Stimulated activated CD8-positive, alpha-beta memory T cell treated with anti-CD3 and anti-CD28 coated beads, Interleukin-12 subunit alpha, Interleukin-12 subunit beta, amount 100 ng/mL, for 24 hours (primary cell): ENCODE results near the gene PEX5L.
"Not testable (repeated sequence)": the region's sequence is repeated elsewhere in the genome, so short reads cannot be mapped to it uniquely, and the experiment has no call there.

Source experiments
- DNase-seq: peaks from one replicate; pipeline ENCODE4 v3.0.0-alpha.2; 2020; ENCODE audit errors: extremely low read depth

The PEX5L gene

GRCh38 chr3:180036671-180037455, at the start of gene PEX5L:
Gene PEX5L (minus strand): TSS chr3:180036937. CDS start chr3:180036599, 338 bp downstream.
- no peak for DNase-seq

GRCh38 chr3:180085122-180085710, 48.5 kb upstream of the PEX5L start:
- DNase-seq: no peak

- no peak for DNase-seq
Observed at GRCh38 chr3:180082699-180083098, 46.0 kb upstream of the PEX5L start.

- no peak for DNase-seq
Observed at GRCh38 chr3:180078592-180078991, 41.9 kb upstream of the PEX5L start.

- no peak for DNase-seq
Observed at GRCh38 chr3:180073561-180073960, 36.8 kb upstream of the PEX5L start.

- DNase-seq: no peak
Observed at GRCh38 chr3:180072786-180073185, 36.0 kb upstream of the PEX5L start.

- no peak for DNase-seq
Observed at GRCh38 chr3:180070925-180071324, 34.2 kb upstream of the PEX5L start.

GRCh38 chr3:180068023-180068422, 31.3 kb upstream of the PEX5L start:
- no peak for DNase-seq

- no peak for DNase-seq
Observed at GRCh38 chr3:180066598-180066997, 29.9 kb upstream of the PEX5L start.

GRCh38 chr3:180063783-180064182, 27.0 kb upstream of the PEX5L start:
- DNase-seq: no peak

- no peak for DNase-seq
Observed at GRCh38 chr3:180062771-180063170, 26.0 kb upstream of the PEX5L start.

GRCh38 chr3:180059356-180059755, 22.6 kb upstream of the PEX5L start:
- DNase-seq: no peak

GRCh38 chr3:180058238-180058637, 21.5 kb upstream of the PEX5L start:
- DNase-seq: no peak

GRCh38 chr3:180055656-180056055, 18.9 kb upstream of the PEX5L start:
- DNase-seq: not testable (repeated sequence)

- no peak for DNase-seq
Observed at GRCh38 chr3:180049391-180049790, 12.7 kb upstream of the PEX5L start.

GRCh38 chr3:180048840-180049239, 12.1 kb upstream of the PEX5L start:
- no peak for DNase-seq

- DNase-seq: no peak
Observed at GRCh38 chr3:180048103-180048502, 11.4 kb upstream of the PEX5L start.

GRCh38 chr3:180040966-180041365, 4.2 kb upstream of the PEX5L start:
- DNase-seq: no peak

- no peak for DNase-seq
Observed at GRCh38 chr3:180036092-180036670, 556 bp downstream of the PEX5L start.

GRCh38 chr3:180026997-180027396, 9.7 kb downstream of the PEX5L start:
- DNase-seq: no peak

GRCh38 chr3:180018543-180018942, 18.2 kb downstream of the PEX5L start:
- no peak for DNase-seq

- no peak for DNase-seq
Observed at GRCh38 chr3:180017846-180018245, 18.9 kb downstream of the PEX5L start.

- no peak for DNase-seq
Observed at GRCh38 chr3:180011927-180012326, 24.8 kb downstream of the PEX5L start.
